DOHH2 (cell line): ENCODE measurements around the gene PPIA.
A peak's percentile ranks its signal among the peaks of the same experiment; 100 is the strongest.

Experiments
- H3F3A ChIP-seq: fragments of 200-600 bp; sonication (generic), shearing (Covaris generic); 2 replicates; pipeline ENCODE4 v1.6.0; 2016; ENCODE audit warnings: antibody characterized with exemption, mild to moderate bottlenecking; ENCODE audit not compliant: control insufficient read depth, insufficient read depth
- H3K27ac ChIP-seq: fragments of 200-600 bp; sonication (generic); 2 replicates; pipeline ENCODE4 v1.5.1; 2014; ENCODE audit warnings: low read depth, mild to moderate bottlenecking, low read length, moderate library complexity
- H3K27me3 ChIP-seq: fragments of 200-600 bp; sonication (generic); 2 replicates; pipeline ENCODE4 v1.6.1; 2014; ENCODE audit warnings: mild to moderate bottlenecking, low read length, mixed read lengths; ENCODE audit not compliant: control insufficient read depth
- H3K36me3 ChIP-seq: fragments of 200-600 bp; sonication (generic); 2 replicates; pipeline ENCODE4 v1.6.1; 2014; ENCODE audit warnings: mild to moderate bottlenecking, low read length, moderate library complexity, mixed read lengths; ENCODE audit not compliant: control insufficient read depth
- H3K4me1 ChIP-seq: fragments of 200-600 bp; sonication (generic); 2 replicates; pipeline ENCODE4 v1.6.1; 2014; ENCODE audit warnings: mild to moderate bottlenecking, low read length, mixed read lengths; ENCODE audit not compliant: control insufficient read depth
- H3K4me2 ChIP-seq: fragments of 200-600 bp; sonication (generic); 2 replicates; pipeline ENCODE4 v1.6.0; 2014; ENCODE audit warnings: mild to moderate bottlenecking, low read length, moderate library complexity
- H3K4me3 ChIP-seq: fragments of 200-600 bp; sonication (generic); 2 replicates; pipeline ENCODE4 v1.5.1; 2014; ENCODE audit warnings: mild to moderate bottlenecking, low read length, mixed read lengths
- H3K79me2 ChIP-seq: fragments of 200-600 bp; sonication (generic); 2 replicates; pipeline ENCODE4 v1.6.1; 2014; ENCODE audit warnings: mild to moderate bottlenecking, low read length, mixed read lengths; ENCODE audit not compliant: control insufficient read depth
- H3K9me2 ChIP-seq: fragments of 200-600 bp; sonication (generic); replicated peaks from 2 replicates; pipeline ENCODE4 v1.6.1; 2014; ENCODE audit warnings: mild to moderate bottlenecking, low read length, mixed read lengths; ENCODE audit not compliant: control insufficient read depth
- H3K9me3 ChIP-seq: fragments of 200-600 bp; sonication (generic); 2 replicates; pipeline ENCODE4 v1.6.1; 2014; ENCODE audit warnings: antibody characterized with exemption, low read length, mixed read lengths; ENCODE audit not compliant: control insufficient read depth, insufficient read depth
- H4K20me1 ChIP-seq: fragments of 200-600 bp; sonication (generic); 2 replicates; pipeline ENCODE4 v1.6.0; 2014; ENCODE audit warnings: low read depth, mild to moderate bottlenecking, antibody characterized with exemption, low read length, moderate library complexity; ENCODE audit not compliant: control insufficient read depth, insufficient read depth
- EZH2phosphoT487 ChIP-seq: fragments of 200-600 bp; sonication (generic); IDR thresholded peaks from 2 replicates; pipeline ENCODE4 v1.6.1; 2017; ENCODE audit warnings: borderline replicate concordance, mild to moderate bottlenecking, antibody characterized with exemption, low read length, moderate library complexity, mixed read lengths
- TF ChIP-seq, protein P1 (sequence below): fragments of 200-600 bp; sonication (generic); IDR thresholded peaks from one replicate; pipeline ENCODE4 v1.5.1; 2014; ENCODE audit warnings: antibody characterized with exemption, mild to moderate bottlenecking, low read depth, low read length; ENCODE audit not compliant: poor library complexity, severe bottlenecking

The PPIA gene

DNA sequence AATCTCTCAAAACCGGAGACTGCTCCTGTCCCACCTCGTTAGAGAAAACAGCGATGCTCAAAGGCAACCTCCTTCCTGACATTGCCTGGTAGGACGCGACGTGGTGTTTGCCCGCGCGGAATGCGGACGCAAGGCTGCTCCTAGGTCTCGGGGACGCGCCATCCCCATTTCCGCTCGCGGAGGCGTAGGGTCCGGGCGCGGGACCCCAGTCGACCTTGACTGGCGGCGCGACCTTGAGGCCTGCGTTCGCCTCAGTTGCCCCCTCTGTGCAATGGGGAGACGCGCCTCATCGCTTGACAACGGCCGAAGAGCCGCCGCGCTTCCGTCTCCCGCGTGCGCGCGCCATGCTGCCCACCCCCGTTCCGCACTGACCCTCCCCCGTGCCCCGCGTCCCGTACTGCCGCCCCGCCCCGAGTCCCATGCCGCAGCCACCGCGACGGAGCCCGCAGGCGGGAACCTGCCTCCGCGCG lies 412 bp upstream of the PPIA start:
- Histone ChIP-seq H3K9me2 (no peaks in the 10 kb centered on the region), H3K27me3 (no peaks in the 10 kb centered on the region), H3K4me3 (peak overlapping the region; percentile 89), H3K9me3 (no peaks in the 10 kb centered on the region), H3F3A (peaks cover 53% of the 10 kb centered on the region), H3K4me2 (peak overlapping the region; percentile 95), H3K36me3 (peaks cover 46% of the 10 kb centered on the region), H4K20me1 (peaks cover 31% of the 10 kb centered on the region), H3K27ac (peak overlapping the region; percentile 82), H3K4me1 (peaks cover 22% of the 10 kb centered on the region), H3K79me2 (peaks cover 58% of the 10 kb centered on the region)
- TF ChIP-seq, protein P1, sequence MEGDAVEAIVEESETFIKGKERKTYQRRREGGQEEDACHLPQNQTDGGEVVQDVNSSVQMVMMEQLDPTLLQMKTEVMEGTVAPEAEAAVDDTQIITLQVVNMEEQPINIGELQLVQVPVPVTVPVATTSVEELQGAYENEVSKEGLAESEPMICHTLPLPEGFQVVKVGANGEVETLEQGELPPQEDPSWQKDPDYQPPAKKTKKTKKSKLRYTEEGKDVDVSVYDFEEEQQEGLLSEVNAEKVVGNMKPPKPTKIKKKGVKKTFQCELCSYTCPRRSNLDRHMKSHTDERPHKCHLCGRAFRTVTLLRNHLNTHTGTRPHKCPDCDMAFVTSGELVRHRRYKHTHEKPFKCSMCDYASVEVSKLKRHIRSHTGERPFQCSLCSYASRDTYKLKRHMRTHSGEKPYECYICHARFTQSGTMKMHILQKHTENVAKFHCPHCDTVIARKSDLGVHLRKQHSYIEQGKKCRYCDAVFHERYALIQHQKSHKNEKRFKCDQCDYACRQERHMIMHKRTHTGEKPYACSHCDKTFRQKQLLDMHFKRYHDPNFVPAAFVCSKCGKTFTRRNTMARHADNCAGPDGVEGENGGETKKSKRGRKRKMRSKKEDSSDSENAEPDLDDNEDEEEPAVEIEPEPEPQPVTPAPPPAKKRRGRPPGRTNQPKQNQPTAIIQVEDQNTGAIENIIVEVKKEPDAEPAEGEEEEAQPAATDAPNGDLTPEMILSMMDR = no peak
- TF ChIP-seq EZH2phosphoT487 = no peak

DNA sequence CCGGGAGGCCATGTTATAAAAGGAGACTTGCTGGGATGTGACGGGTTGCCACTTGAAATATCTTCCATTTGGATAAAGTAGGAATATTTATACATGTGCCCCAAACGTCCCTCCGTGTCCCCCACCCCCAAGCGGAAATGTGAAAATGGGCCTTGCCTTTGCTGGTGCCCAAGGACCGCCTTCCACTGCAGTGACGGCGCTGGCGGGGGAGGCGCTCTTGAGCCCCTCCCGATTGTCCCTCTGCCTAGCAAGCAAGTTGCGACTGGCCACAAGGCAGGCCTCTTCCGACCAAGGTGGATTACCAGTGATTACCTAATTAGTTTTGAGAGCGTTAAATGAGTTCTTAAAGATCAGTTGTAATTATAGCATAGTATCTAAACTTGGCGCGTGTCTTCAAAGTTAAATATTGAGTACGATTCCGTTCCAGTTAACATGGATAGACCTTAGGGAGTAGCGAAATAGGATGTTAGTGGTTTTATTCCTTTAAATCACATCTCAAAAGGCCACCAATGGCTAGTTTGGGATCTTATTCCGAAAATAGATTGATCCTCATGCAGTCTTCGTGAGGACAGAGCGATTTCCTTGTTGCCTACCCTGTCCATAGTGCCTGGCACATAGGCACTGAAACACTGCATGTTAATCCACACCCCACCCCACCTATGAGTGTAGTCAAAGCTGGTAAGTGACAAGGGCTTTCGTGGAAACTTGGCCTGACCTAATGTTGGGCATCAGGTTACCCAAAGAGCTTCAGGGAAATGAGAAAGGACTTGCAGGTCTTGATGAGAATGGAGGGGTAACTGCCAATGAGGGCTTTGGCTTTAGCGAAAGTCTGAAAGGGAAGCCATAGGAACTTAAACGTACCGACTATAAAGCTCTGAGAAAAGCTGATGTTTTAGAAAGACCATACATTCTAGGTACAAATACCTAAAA lies 1.1 kb downstream of the PPIA start:
- Histone ChIP-seq H3K27ac (peak overlapping the region; percentile 82), H3K4me3 (peak overlapping the region; percentile 89), H3F3A (peaks cover 61% of the 10 kb centered on the region), H3K36me3 (peaks cover 61% of the 10 kb centered on the region), H3K4me2 (peak overlapping the region; percentile 95), H3K9me3 (no peaks in the 10 kb centered on the region), H3K4me1 (peaks cover 22% of the 10 kb centered on the region), H3K27me3 (no peaks in the 10 kb centered on the region), H3K9me2 (no peaks in the 10 kb centered on the region), H3K79me2 (peaks cover 58% of the 10 kb centered on the region), H4K20me1 (peaks cover 39% of the 10 kb centered on the region)
- TF ChIP-seq, protein P1 = peak; percentile 90
- TF ChIP-seq EZH2phosphoT487 = no peak

DNA sequence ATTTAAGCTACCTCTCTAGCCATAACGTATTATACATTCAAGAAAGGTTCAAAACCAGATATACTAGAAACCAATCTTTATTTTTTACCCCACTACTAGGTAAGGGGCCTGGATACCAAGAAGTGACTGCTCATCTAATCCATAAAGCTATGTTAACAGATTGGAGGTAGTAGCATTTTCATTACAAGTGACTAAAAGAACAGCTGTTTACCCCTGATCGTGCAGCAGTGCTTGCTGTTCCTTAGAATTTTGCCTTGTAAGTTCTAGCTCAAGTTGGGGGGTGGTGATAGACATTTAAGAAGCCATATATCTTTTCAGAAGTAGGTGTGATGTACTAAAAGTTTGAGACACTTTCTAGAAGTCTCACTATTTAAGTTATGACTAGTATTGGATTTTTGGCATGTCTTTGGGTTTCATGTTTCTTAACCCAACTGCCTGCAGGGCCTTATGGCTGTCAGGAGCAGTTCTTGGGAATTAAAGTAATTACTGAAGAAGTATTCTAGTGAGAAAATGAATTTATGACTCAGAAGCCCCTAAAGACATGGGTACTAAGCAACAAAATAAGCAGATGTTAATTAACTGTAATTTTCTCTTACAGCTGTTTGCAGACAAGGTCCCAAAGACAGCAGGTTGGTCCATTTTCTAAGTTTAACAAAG lies 2.3 kb downstream of the PPIA start:
- Histone ChIP-seq H3K4me3 (peak overlapping the region; percentile 89), H3K4me1 (peaks cover 22% of the 10 kb centered on the region), H3K9me3 (no peaks in the 10 kb centered on the region), H4K20me1 (peaks cover 42% of the 10 kb centered on the region), H3K9me2 (no peaks in the 10 kb centered on the region), H3K36me3 (peaks cover 72% of the 10 kb centered on the region), H3K27ac (0 out of 2 replicates have a peak overlapping the region, but pooled peaks have one; percentile 3), H3F3A (peaks cover 73% of the 10 kb centered on the region), H3K27me3 (no peaks in the 10 kb centered on the region), H3K79me2 (peaks cover 58% of the 10 kb centered on the region), H3K4me2 (peak overlapping the region; percentile 95)
- TF ChIP-seq EZH2phosphoT487 = no peak
- TF ChIP-seq, protein P1 = no peak
